H9 (cell line): Measurements from ENCODE around the gene FCRLA. TPM values are rescaled to one million over a fixed set of nuclear protein-coding genes. Genes with fewer than 3 reads are reported as not detected.

Experiments
- DNase-seq: peaks from one replicate; pipeline ENCODE4 v3.0.0-alpha.2; 2017
- H2AFZ ChIP-seq: one replicate; pipeline ENCODE4 v1.6.1; 2013; ENCODE audit warnings: mild to moderate bottlenecking, low read length, control low read depth, moderate library complexity
- H2AK5ac ChIP-seq: 2 replicates; pipeline ENCODE4 v1.6.1; 2013; ENCODE audit warnings: low read length, control low read depth, mixed read lengths; ENCODE audit not compliant: insufficient read length
- H2BK120ac ChIP-seq: one replicate; pipeline ENCODE4 v1.6.1; 2013; ENCODE audit warnings: low read depth, mild to moderate bottlenecking, low read length, control low read depth, inconsistent platforms; ENCODE audit not compliant: poor library complexity, severe bottlenecking
- H2BK12ac ChIP-seq: 2 replicates; pipeline ENCODE4 v1.6.1; 2013; ENCODE audit warnings: low read length, control low read depth, mixed read lengths, low read depth; ENCODE audit not compliant: insufficient read length
- H2BK15ac ChIP-seq: 2 replicates; pipeline ENCODE4 v1.6.1; 2013; ENCODE audit warnings: low read depth, low read length, control low read depth
- H2BK20ac ChIP-seq: one replicate; pipeline ENCODE4 v1.6.1; 2013; ENCODE audit warnings: low read depth, mild to moderate bottlenecking, low read length, control low read depth, inconsistent platforms; ENCODE audit not compliant: poor library complexity, severe bottlenecking
- H2BK5ac ChIP-seq: 2 replicates; pipeline ENCODE4 v1.6.1; 2013; ENCODE audit warnings: low read length, control low read depth, mixed read lengths; ENCODE audit not compliant: insufficient read length
- H3K14ac ChIP-seq: 2 replicates; pipeline ENCODE4 v1.6.1; 2013; ENCODE audit warnings: low read length, control low read depth; ENCODE audit not compliant: insufficient read depth
- H3K18ac ChIP-seq: 2 replicates; pipeline ENCODE4 v1.6.1; 2013; ENCODE audit warnings: low read depth, mild to moderate bottlenecking, mixed read lengths, low read length, control low read depth; ENCODE audit not compliant: insufficient read length
- H3K23ac ChIP-seq: 2 replicates; pipeline ENCODE4 v1.6.1; 2013; ENCODE audit warnings: low read length, control low read depth, mixed read lengths, low read depth; ENCODE audit not compliant: insufficient read length
- H3K23me2 ChIP-seq: 2 replicates; pipeline ENCODE4 v1.6.1; 2013; ENCODE audit warnings: low read depth, mild to moderate bottlenecking, mixed read lengths, low read length, control low read depth; ENCODE audit not compliant: insufficient read length, poor library complexity, severe bottlenecking
- H3K27ac ChIP-seq: 2 replicates; pipeline ENCODE4 v1.5.1; 2013; ENCODE audit warnings: low read length, control low read depth, mixed read lengths, low read depth; ENCODE audit not compliant: insufficient read length
- H3K27me3 ChIP-seq: 2 replicates; pipeline ENCODE4 v1.6.1; 2013; ENCODE audit warnings: low read length, control low read depth, inconsistent platforms; ENCODE audit not compliant: insufficient read depth
- H3K4ac ChIP-seq: 2 replicates; pipeline ENCODE4 v1.6.1; 2013; ENCODE audit warnings: low read depth, mild to moderate bottlenecking, control low read depth, inconsistent platforms, low read length, moderate library complexity
- H3K4me1 ChIP-seq: 2 replicates; pipeline ENCODE4 v1.6.1; 2013; ENCODE audit warnings: low read length, control low read depth, inconsistent platforms; ENCODE audit not compliant: insufficient read depth
- H3K4me2 ChIP-seq: 2 replicates; pipeline ENCODE4 v1.6.1; 2013; ENCODE audit warnings: low read length, control low read depth, mixed read lengths; ENCODE audit not compliant: insufficient read length, insufficient read depth
- H3K56ac ChIP-seq: 2 replicates; pipeline ENCODE4 v1.6.1; 2013; ENCODE audit warnings: low read depth, mild to moderate bottlenecking, mixed read lengths, low read length, control low read depth; ENCODE audit not compliant: insufficient read length
- H3K79me1 ChIP-seq: 2 replicates; pipeline ENCODE4 v1.6.1; 2013; ENCODE audit warnings: low read depth, mild to moderate bottlenecking, moderate library complexity, low read length, control low read depth, inconsistent platforms; ENCODE audit not compliant: insufficient read depth, poor library complexity, severe bottlenecking
- H3K79me2 ChIP-seq: 2 replicates; pipeline ENCODE4 v1.6.1; 2013; ENCODE audit warnings: low read length, control low read depth, inconsistent platforms; ENCODE audit not compliant: insufficient read depth
- H3K9ac ChIP-seq: 2 replicates; pipeline ENCODE4 v1.6.1; 2013; ENCODE audit warnings: low read length, control low read depth, mixed read lengths; ENCODE audit not compliant: insufficient read length; ENCODE audit errors: extremely low read depth
- H3K9me3 ChIP-seq: one replicate; pipeline ENCODE4 v1.6.1; 2013; ENCODE audit warnings: low read depth, low read length, inconsistent platforms; ENCODE audit not compliant: control insufficient read depth
- H3T11ph ChIP-seq: one replicate; pipeline ENCODE4 v1.6.1; 2013; ENCODE audit warnings: mild to moderate bottlenecking, low read length, control low read depth, inconsistent platforms
- H4K20me1 ChIP-seq: one replicate; pipeline ENCODE4 v1.6.1; 2013; ENCODE audit not compliant: control insufficient read depth, insufficient read length, insufficient read depth
- H4K5ac ChIP-seq: 2 replicates; pipeline ENCODE4 v1.6.1; 2013; ENCODE audit warnings: low read depth, mild to moderate bottlenecking, mixed read lengths, low read length, control low read depth; ENCODE audit not compliant: insufficient read length
- H4K8ac ChIP-seq: replicated peaks from 2 replicates; pipeline ENCODE4 v1.6.1; 2013; ENCODE audit warnings: low read length, control low read depth, mixed read lengths, low read depth; ENCODE audit not compliant: insufficient read length
- H4K91ac ChIP-seq: 2 replicates; pipeline ENCODE4 v1.6.1; 2013; ENCODE audit warnings: low read depth, mild to moderate bottlenecking, moderate library complexity, mixed read lengths, low read length, control low read depth; ENCODE audit not compliant: insufficient read length
- H3K27ac Mint-ChIP-seq, 3 experiments: 2 replicates in 2 of 3; 3 replicates in 1 of 3; pipeline ENCODE4 v1.8.0; 2020 to 2021; ENCODE audit warnings: mixed read lengths in 3 of 3, mild to moderate bottlenecking in 1 of 3, moderate library complexity in 1 of 3
- H3K27me3 Mint-ChIP-seq: 2 replicates; pipeline ENCODE4 v1.8.0; 2021; ENCODE audit warnings: low read depth, mild to moderate bottlenecking, moderate library complexity, mixed read lengths
- H3K36me3 Mint-ChIP-seq, 3 experiments: 2 replicates in 2 of 3; 3 replicates in 1 of 3; pipeline ENCODE4 v1.8.0; 2020 to 2021; ENCODE audit warnings: low read depth in 3 of 3, mixed read lengths in 3 of 3; ENCODE audit not compliant: insufficient read depth in 1 of 3
- H3K4me1 Mint-ChIP-seq, 2 experiments: 2 replicates each; pipeline ENCODE4 v1.8.0; 2020; ENCODE audit warnings: mixed read lengths in 2 of 2
- H3K4me3 Mint-ChIP-seq, 2 experiments: 2 replicates in 1 of 2; 3 replicates in 1 of 2; pipeline ENCODE4 v1.8.0; 2020 to 2021; ENCODE audit warnings: mild to moderate bottlenecking in 2 of 2, mixed read lengths in 2 of 2, moderate library complexity in 1 of 2
- H3K9me3 Mint-ChIP-seq, 2 experiments: 2 replicates in 1 of 2; 3 replicates in 1 of 2; pipeline ENCODE4 v1.8.0; 2020; ENCODE audit warnings: mild to moderate bottlenecking in 2 of 2, mixed read lengths in 2 of 2, moderate library complexity in 1 of 2
- CTCF ChIP-seq: fragments of 200-600 bp; sonication (generic); conservative IDR thresholded peaks from 3 replicates; pipeline ENCODE4 v1.8.0; 2021; ENCODE audit warnings: antibody characterized with exemption, mild to moderate bottlenecking
- WGBS: extraction: QIAGEN DNeasy Blood & Tissue Kit; methylation state at CpG from one replicate; pipeline ENCODE4 v1.1.7; 2013; ENCODE audit warnings: missing lambda C conversion rate, low lambda C conversion rate, mixed read lengths; ENCODE audit not compliant: insufficient read length; ENCODE audit errors: extremely low coverage; 5-methylcytosine and 5-hydroxymethylcytosine counted together
- total RNA-seq: library from RNA; stranded (reverse); gene quantifications from 2 replicates; pipeline ENCODE4 v1.2.1, GENCODE V29; 2021

Gene FCRLA
- total RNA-seq, 1 experiment from 2014 or later: not detected

GRCh38 chr1:161731981-161732718 lies 25.1 kb downstream of the FCRLA start:
- Histone ChIP-seq H2AK5ac (no peak overlapping the region), H3K4me1 (peaks cover 3% of the 10 kb centered on the region; the same call in 1 of the 2 replicates), H3K9ac (no peak overlapping the region), H2BK15ac (no peak overlapping the region), H3K14ac (no peak overlapping the region), H4K91ac (no peak overlapping the region), H2BK12ac (no peak overlapping the region), H2AFZ (no peak overlapping the region), H3K4me2 (no peak overlapping the region), H3T11ph (no peak overlapping the region), H4K5ac (no peak overlapping the region), H2BK5ac (no peak overlapping the region), H3K56ac (no peak overlapping the region), H3K79me2 (no peaks in the 10 kb centered on the region), H3K4ac (no peak overlapping the region), H4K8ac (no peak overlapping the region), H2BK20ac (no peak overlapping the region), H3K23ac (no peak overlapping the region), H3K23me2 (no peaks in the 10 kb centered on the region), H4K20me1 (no peaks in the 10 kb centered on the region), H3K27ac (no peak overlapping the region), H3K79me1 (no peaks in the 10 kb centered on the region), H2BK120ac (no peak overlapping the region), H3K18ac (no peak overlapping the region), H3K9me3 (no peaks in the 10 kb centered on the region), H3K27me3 (no peaks in the 10 kb centered on the region)
- WGBS: no CpG with 5 or more reads among the region's 5 CpGs
- TF ChIP-seq CTCF: no peak
- no peak for DNase-seq
- Mint-ChIP-seq H3K27ac (no peak overlapping the region), H3K4me1 (peaks cover 24 to 36% of the 10 kb centered on the region in 2 experiments), H3K4me3 (no peak overlapping the region), H3K27me3 (peaks cover 27% of the 10 kb centered on the region), H3K9me3 (no peaks in the 10 kb centered on the region), H3K36me3 (no peaks in the 10 kb centered on the region)
